Nephron (organoid): Measurements from ENCODE around the gene E2F4.

Experiments used
- H3K27ac Mint-ChIP-seq, 3 experiments: 2 replicates each; pipeline ENCODE4 v1.8.0; 2020; ENCODE audit warnings: mixed read lengths in 3 of 3, mild to moderate bottlenecking in 2 of 3, moderate library complexity in 1 of 3
- H3K27me3 Mint-ChIP-seq: 2 replicates; pipeline ENCODE4 v1.8.0; 2021; ENCODE audit warnings: low read depth, mild to moderate bottlenecking, moderate library complexity, mixed read lengths
- H3K36me3 Mint-ChIP-seq: 2 replicates; pipeline ENCODE4 v1.8.0; 2020; ENCODE audit warnings: low read depth, mixed read lengths
- H3K4me1 Mint-ChIP-seq: 2 replicates; pipeline ENCODE4 v1.8.0; 2020; ENCODE audit warnings: mixed read lengths
- H3K4me3 Mint-ChIP-seq, 3 experiments: 2 replicates each; pipeline ENCODE4 v1.8.0; 2020; ENCODE audit warnings: mild to moderate bottlenecking in 3 of 3, mixed read lengths in 3 of 3, moderate library complexity in 2 of 3
- H3K9me3 Mint-ChIP-seq: 2 replicates; pipeline ENCODE4 v1.8.0; 2020; ENCODE audit warnings: mixed read lengths
- CTCF ChIP-seq, 3 experiments: fragments of 200-600 bp; sonication (generic); IDR thresholded peaks; one replicate each; pipeline ENCODE4 v1.5.0; 2021; ENCODE audit warnings: antibody characterized with exemption in 3 of 3; ENCODE audit not compliant: unreplicated experiment in 3 of 3

The E2F4 gene

GRCh38 chr16:67147437-67148140 is 44.4 kb upstream of the E2F4 start:
- TF ChIP-seq CTCF (IDR thresholded peaks at IDR 0.05; ENCODE audit: unreplicated experiment in 3 of 3): no peak
- Mint-ChIP-seq H3K27ac (no peak overlapping the region), H3K4me3 (no peak overlapping the region), H3K27me3 (peaks cover 13% of the 10 kb centered on the region), H3K4me1 (peaks cover 20% of the 10 kb centered on the region), H3K36me3 (peaks cover 58% of the 10 kb centered on the region), H3K9me3 (no peaks in the 10 kb centered on the region)

GRCh38 chr16:67148221-67148620 is 43.7 kb upstream of the E2F4 start:
- no peak for TF ChIP-seq CTCF (IDR thresholded peaks at IDR 0.05; ENCODE audit: unreplicated experiment in 3 of 3)
- Mint-ChIP-seq H3K9me3 (no peaks in the 10 kb centered on the region), H3K4me1 (peaks cover 20% of the 10 kb centered on the region), H3K27ac (peak overlapping the region in 2 of 3 experiments; percentile 68 to 70), H3K36me3 (peaks cover 53% of the 10 kb centered on the region), H3K27me3 (peaks cover 20% of the 10 kb centered on the region), H3K4me3 (peak overlapping the region; percentile 31 to 81 (median 79))

GRCh38 chr16:67148656-67149275 is 43.2 kb upstream of the E2F4 start:
- H3K9me3 Mint-ChIP-seq: no peaks in the 10 kb centered on the region
- peaks cover 20% of the 10 kb centered on the region for H3K4me1 Mint-ChIP-seq
- peak overlapping the region in 2 of 3 experiments; percentile 68 to 70 for H3K27ac Mint-ChIP-seq
- H3K27me3 Mint-ChIP-seq: peaks cover 25% of the 10 kb centered on the region
- peak overlapping the region; percentile 71 to 81 (median 79) for H3K4me3 Mint-ChIP-seq
- no peak for TF ChIP-seq CTCF (IDR thresholded peaks at IDR 0.05; ENCODE audit: unreplicated experiment in 3 of 3)
- H3K36me3 Mint-ChIP-seq: peaks cover 49% of the 10 kb centered on the region

DNA sequence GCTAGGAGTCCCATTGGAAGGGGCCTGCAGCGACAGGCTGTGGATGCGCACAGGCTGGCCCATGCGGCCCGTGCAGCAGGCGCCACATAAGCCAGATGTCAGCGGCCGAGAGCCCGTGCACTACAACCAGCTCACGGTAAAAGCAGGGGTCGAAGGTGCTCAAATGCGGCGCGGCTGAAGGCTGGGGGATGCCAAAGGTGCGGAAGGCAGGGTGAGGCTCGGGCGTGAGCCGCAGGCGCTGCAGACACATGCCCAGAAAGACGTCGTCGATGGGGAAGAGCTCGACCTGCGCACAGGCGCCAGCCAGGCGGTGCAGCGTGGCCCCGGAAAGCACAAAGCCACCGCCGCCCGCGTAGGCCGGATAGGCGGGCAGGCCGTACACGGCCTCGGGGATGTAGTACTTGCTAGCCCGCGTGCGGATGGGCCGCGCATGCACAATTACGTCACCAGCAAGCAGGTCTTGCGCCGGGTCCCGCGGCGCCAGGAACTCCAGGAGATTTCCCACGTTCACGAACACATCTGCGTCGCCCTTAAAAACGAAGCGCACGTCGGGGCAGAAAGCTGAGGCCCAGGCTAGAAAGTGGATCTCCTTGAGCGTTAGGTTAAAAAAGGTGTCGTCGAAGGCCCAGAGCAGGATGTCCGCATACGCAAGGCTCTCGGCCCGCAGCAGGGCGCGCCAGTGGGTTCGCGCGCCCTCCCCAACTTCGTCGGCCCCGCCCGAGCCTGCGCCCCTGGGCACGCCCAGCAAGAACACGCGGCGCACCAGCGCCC is 42.5 kb upstream of the E2F4 start:
- Mint-ChIP-seq H3K27me3 (peaks cover 32% of the 10 kb centered on the region), H3K36me3 (peaks cover 44% of the 10 kb centered on the region), H3K4me1 (peaks cover 20% of the 10 kb centered on the region), H3K9me3 (no peaks in the 10 kb centered on the region), H3K4me3 (peak overlapping the region; percentile 71 to 81 (median 79)), H3K27ac (peak overlapping the region in 1 of 3 experiments; percentile 70)
- TF ChIP-seq CTCF (IDR thresholded peaks at IDR 0.05; ENCODE audit: unreplicated experiment in 3 of 3): no peak

DNA sequence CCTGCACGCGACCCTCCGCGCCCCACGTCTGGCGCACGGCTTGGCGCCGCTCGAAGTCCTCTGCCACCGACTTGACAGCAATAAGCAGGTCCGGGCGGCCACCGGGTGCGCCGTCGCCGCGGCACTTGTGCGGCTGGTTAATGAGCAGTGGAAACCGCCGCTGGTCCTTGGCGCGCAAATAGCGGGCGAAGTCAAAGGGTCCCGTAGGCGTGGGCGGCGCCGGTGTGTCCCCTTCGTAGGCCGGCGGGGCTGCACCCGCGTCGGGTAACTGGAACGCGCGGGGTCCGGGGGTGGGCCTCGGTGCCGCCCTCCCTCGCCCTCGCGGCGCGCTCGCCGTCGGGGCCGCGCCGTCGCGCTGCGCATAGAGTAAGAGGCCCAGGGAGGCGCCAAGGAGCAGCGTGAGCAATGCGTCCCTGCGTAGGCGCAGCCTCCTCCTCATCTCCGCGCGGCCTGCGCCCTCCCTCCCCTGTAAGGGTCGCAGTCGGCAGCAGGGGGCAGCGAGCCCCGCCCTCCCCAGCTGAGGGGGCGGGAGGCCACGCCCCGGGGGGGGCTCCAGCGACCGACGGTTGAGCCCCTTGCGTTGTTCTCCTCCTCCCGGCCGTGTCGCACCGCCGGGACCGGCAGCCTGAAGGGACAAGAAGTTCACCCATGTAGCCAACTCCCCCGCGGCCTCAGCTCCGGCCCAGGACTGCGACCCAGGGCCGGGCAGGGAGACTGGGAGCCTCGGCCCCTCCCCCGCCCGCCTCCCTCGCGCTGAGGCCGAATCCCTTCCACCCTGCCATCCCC is 41.7 kb upstream of the E2F4 start:
- Mint-ChIP-seq H3K4me3 (peak overlapping the region; percentile 42 to 91 (median 83)), H3K4me1 (peaks cover 20% of the 10 kb centered on the region), H3K9me3 (no peaks in the 10 kb centered on the region), H3K36me3 (peaks cover 36% of the 10 kb centered on the region), H3K27me3 (peaks cover 36% of the 10 kb centered on the region), H3K27ac (peak overlapping the region in 2 of 3 experiments; percentile 92 to 99)
- peak in 1 of 3 experiments; percentile 14 for TF ChIP-seq CTCF (IDR thresholded peaks at IDR 0.05; ENCODE audit: unreplicated experiment in 3 of 3)
